PC-9 (cell line): ENCODE measurements around the gene HBB. TPM values are rescaled to one million over a fixed set of nuclear protein-coding genes. Genes with fewer than 3 reads are reported as not detected.

Source experiments
- BruUV-seq: library from RNA; stranded (reverse); fragments of 400-500 nt; replicated peaks from 2 replicates; lab custom pipeline; 2021; lab: Mats Ljungman, UMichigan
- CTCF ChIA-PET: fragments of 300-600 bp; sonication (Branson Sonifier 250); formaldehyde crosslinking; loops from one replicate; lab custom pipeline; 2022; ENCODE audit warnings: antibody characterized with exemption; lab: Charles Lee
- POLR2A ChIA-PET: fragments of 300-600 bp; sonication (Branson Sonifier 250); formaldehyde crosslinking; loops from one replicate; lab custom pipeline; 2022; ENCODE audit warnings: antibody characterized with exemption; ENCODE audit not compliant: unreplicated experiment; lab: Charles Lee
- DNase-seq, 2 experiments: peaks; one replicate each; pipeline versions ENCODE4 v3.0.0 to v3.0.0-alpha.2; 2015 to 2022; ENCODE audit warnings: mixed read lengths in 1 of 2
- H2AFZ ChIP-seq: fragments of 200-600 bp; sonication (generic); 2 replicates; pipeline ENCODE4 v1.8.1; 2017; ENCODE audit warnings: antibody characterized with exemption
- H3F3A ChIP-seq: fragments of 200-600 bp; sonication (generic); 2 replicates; pipeline ENCODE4 v1.8.1; 2017; ENCODE audit warnings: antibody characterized with exemption, mild to moderate bottlenecking, low read depth; ENCODE audit not compliant: insufficient read depth
- H3K27ac ChIP-seq: fragments of 200-600 bp; sonication (generic); 2 replicates; pipeline ENCODE4 v1.6.1; 2016; ENCODE audit warnings: mixed run types
- H3K27me3 ChIP-seq: fragments of 200-600 bp; sonication (generic); 2 replicates; pipeline ENCODE4 v1.6.1; 2016; ENCODE audit warnings: low read depth, mixed run types; ENCODE audit not compliant: insufficient read depth
- H3K36me3 ChIP-seq: fragments of 200-600 bp; sonication (generic); 2 replicates; pipeline ENCODE4 v1.6.1; 2016; ENCODE audit warnings: low read depth, mixed run types
- H3K4me1 ChIP-seq: fragments of 200-600 bp; sonication (generic); replicated peaks from 2 replicates; pipeline ENCODE4 v1.6.1; 2016; ENCODE audit warnings: mixed run types; ENCODE audit not compliant: insufficient read depth
- H3K4me2 ChIP-seq: fragments of 200-600 bp; sonication (generic); 2 replicates; pipeline ENCODE4 v1.6.1; 2017; ENCODE audit warnings: mixed run types
- H3K4me3 ChIP-seq: fragments of 200-600 bp; sonication (generic); 2 replicates; pipeline ENCODE4 v1.6.1; 2016; ENCODE audit warnings: mixed run types
- H3K79me2 ChIP-seq: fragments of 200-600 bp; sonication (generic); 2 replicates; pipeline ENCODE4 v1.6.1; 2017; ENCODE audit warnings: low read depth, mixed run types
- H3K9me2 ChIP-seq: fragments of 200-600 bp; sonication (generic); 2 replicates; pipeline ENCODE4 v1.8.1; 2017; ENCODE audit warnings: mild to moderate bottlenecking; ENCODE audit not compliant: insufficient read depth
- H3K9me3 ChIP-seq: fragments of 200-600 bp; sonication (generic); 2 replicates; pipeline ENCODE4 v1.8.1; 2016; ENCODE audit warnings: low read depth; ENCODE audit not compliant: insufficient read depth
- H4K20me1 ChIP-seq: fragments of 200-600 bp; sonication (generic); 2 replicates; pipeline ENCODE4 v1.8.1; 2017; ENCODE audit not compliant: insufficient read depth
- EZH2 ChIP-seq: fragments of 200-600 bp; sonication (generic); IDR thresholded peaks from 2 replicates; pipeline ENCODE4 v1.8.0; 2017; ENCODE audit warnings: antibody characterized with exemption, low read depth
- intact Hi-C: fragments of 100-400 bp; cut with micrococcal nuclease; formaldehyde crosslinking; loops from one replicate; pipeline ENCODE4 v1.10.0; 2022; ENCODE audit not compliant: unreplicated experiment
- total RNA-seq: library from RNA; stranded (reverse); gene quantifications from 2 replicates; pipeline ENCODE4 v1.2.3, GENCODE V29; 2021
- TF ChIP-seq, protein P1 (sequence below): fragments of 200-600 bp; sonication (generic); conservative IDR thresholded peaks from 2 replicates; pipeline ENCODE4 v1.6.1; 2017; ENCODE audit warnings: mixed run types, antibody characterized with exemption, mild to moderate bottlenecking, moderate library complexity

The HBB gene
- total RNA-seq, 1 experiment from 2014 or later: not detected

DNA sequence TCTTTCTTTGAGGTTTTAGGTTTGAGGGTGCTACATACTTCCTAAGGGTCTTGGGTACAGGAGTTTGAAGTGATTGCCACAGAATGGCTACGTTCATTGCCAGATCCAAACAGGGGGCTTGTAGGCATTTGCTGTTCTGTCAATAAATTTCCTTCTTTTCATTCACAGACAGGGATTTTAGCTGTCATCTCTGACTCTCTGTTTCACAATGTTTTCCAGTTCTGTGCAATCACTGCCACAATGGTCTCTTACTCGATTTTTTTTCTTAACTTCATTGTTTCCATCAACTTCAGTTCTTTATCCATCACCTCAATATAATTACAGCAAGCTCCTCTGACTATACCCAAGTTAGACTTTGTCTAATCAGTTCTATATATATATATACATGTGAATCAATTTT is 13.6 kb upstream of the HBB start:
- no peaks in the 10 kb centered on the region for H4K20me1 ChIP-seq
- no peaks in the 10 kb centered on the region for H3F3A ChIP-seq
- no peaks in the 10 kb centered on the region for H3K79me2 ChIP-seq
- DNase-seq: no peak
- CTCF ChIA-PET: no interaction called here
- POLR2A ChIA-PET: no interaction called here
- H3K4me3 ChIP-seq: no peak overlapping the region
- intact Hi-C loops: no loop called here
- H3K4me1 ChIP-seq: no peaks in the 10 kb centered on the region
- no peaks in the 10 kb centered on the region for H3K9me2 ChIP-seq
- H3K27ac ChIP-seq: no peak overlapping the region
- H3K36me3 ChIP-seq: no peaks in the 10 kb centered on the region
- no peaks in the 10 kb centered on the region for H3K27me3 ChIP-seq
- no TSS peak for BruUV-seq
- no peaks in the 10 kb centered on the region for H3K9me3 ChIP-seq
- H2AFZ ChIP-seq: no peak overlapping the region
- TF ChIP-seq, protein P1, sequence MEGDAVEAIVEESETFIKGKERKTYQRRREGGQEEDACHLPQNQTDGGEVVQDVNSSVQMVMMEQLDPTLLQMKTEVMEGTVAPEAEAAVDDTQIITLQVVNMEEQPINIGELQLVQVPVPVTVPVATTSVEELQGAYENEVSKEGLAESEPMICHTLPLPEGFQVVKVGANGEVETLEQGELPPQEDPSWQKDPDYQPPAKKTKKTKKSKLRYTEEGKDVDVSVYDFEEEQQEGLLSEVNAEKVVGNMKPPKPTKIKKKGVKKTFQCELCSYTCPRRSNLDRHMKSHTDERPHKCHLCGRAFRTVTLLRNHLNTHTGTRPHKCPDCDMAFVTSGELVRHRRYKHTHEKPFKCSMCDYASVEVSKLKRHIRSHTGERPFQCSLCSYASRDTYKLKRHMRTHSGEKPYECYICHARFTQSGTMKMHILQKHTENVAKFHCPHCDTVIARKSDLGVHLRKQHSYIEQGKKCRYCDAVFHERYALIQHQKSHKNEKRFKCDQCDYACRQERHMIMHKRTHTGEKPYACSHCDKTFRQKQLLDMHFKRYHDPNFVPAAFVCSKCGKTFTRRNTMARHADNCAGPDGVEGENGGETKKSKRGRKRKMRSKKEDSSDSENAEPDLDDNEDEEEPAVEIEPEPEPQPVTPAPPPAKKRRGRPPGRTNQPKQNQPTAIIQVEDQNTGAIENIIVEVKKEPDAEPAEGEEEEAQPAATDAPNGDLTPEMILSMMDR: no peak
- TF ChIP-seq EZH2: no peak
- no peak overlapping the region for H3K4me2 ChIP-seq

DNA sequence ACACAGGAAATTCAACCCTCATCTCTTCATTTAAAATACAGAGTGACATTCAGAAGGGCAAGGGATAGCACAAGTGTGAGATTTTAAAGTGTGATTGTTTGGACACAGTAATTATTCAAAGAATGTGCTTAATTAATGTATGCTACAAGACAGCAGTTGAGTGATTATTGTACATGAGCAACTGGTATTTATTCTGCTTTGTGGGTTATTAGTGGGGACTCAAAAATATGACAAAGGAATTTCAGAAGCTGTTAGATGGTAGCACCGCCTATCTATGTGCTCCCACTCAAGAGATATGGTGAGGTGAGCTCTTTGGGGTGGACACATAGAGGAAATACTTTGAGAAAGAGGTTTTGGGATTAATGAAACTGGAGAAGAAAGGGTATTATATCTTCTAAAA is 13.2 kb upstream of the HBB start:
- H3K9me3 ChIP-seq: no peaks in the 10 kb centered on the region
- H3K27me3 ChIP-seq: no peaks in the 10 kb centered on the region
- H3K9me2 ChIP-seq: no peaks in the 10 kb centered on the region
- TF ChIP-seq, protein P1: no peak
- no peak for TF ChIP-seq EZH2
- no peaks in the 10 kb centered on the region for H3K79me2 ChIP-seq
- H4K20me1 ChIP-seq: no peaks in the 10 kb centered on the region
- no peak overlapping the region for H3K4me2 ChIP-seq
- BruUV-seq: no TSS peak
- H3K36me3 ChIP-seq: no peaks in the 10 kb centered on the region
- no peak for DNase-seq
- no peaks in the 10 kb centered on the region for H3K4me1 ChIP-seq
- H3K27ac ChIP-seq: no peak overlapping the region
- H3F3A ChIP-seq: no peaks in the 10 kb centered on the region
- no peak overlapping the region for H2AFZ ChIP-seq
- CTCF ChIA-PET: no interaction called here
- POLR2A ChIA-PET: no interaction called here
- no peak overlapping the region for H3K4me3 ChIP-seq
- intact Hi-C loops: no loop called here

GRCh38 chr11:5239046-5239445 is 12.2 kb upstream of the HBB start:
- no peaks in the 10 kb centered on the region for H3K27me3 ChIP-seq
- TF ChIP-seq, protein P1: no peak
- TF ChIP-seq EZH2: no peak
- intact Hi-C loops: no loop called here
- H3K4me1 ChIP-seq: no peaks in the 10 kb centered on the region
- no peaks in the 10 kb centered on the region for H3K9me3 ChIP-seq
- H3K9me2 ChIP-seq: no peaks in the 10 kb centered on the region
- H3F3A ChIP-seq: no peaks in the 10 kb centered on the region
- no peaks in the 10 kb centered on the region for H4K20me1 ChIP-seq
- BruUV-seq: no TSS peak
- no peaks in the 10 kb centered on the region for H3K79me2 ChIP-seq
- no peaks in the 10 kb centered on the region for H3K36me3 ChIP-seq
- H3K27ac ChIP-seq: no peak overlapping the region
- no peak overlapping the region for H3K4me2 ChIP-seq
- no peak for DNase-seq
- CTCF ChIA-PET: no interaction called here
- H3K4me3 ChIP-seq: no peak overlapping the region
- H2AFZ ChIP-seq: no peak overlapping the region
- POLR2A ChIA-PET: no interaction called here
